K562 (cell line): ENCODE results near the gene DND1. TPM values are rescaled to one million over a fixed set of nuclear protein-coding genes. Genes with fewer than 3 reads are reported as not detected.

Experiments
- ATAC-seq: fragments of 200-7000 bp; cut with Tn5 transposase; 3 replicates; pipeline ENCODE4 v1.9.1; 2020; ENCODE audit warnings: moderate library complexity
- BruUV-seq: library from RNA; stranded (reverse); fragments of 400-500 nt; replicated peaks from 2 replicates; lab custom pipeline; 2021; lab: Mats Ljungman, UMichigan
- CTCF ChIA-PET: fragments of 300-600 bp; formaldehyde crosslinking; extraction: SDS; loops from one replicate; lab custom pipeline; 2021; ENCODE audit warnings: low intra/inter-chr PET ratio; lab: Yijun Ruan, JAX
- POLR2A ChIA-PET: fragments of 300-600, 350-650 bp; sonication (Branson Sonifier 250); formaldehyde crosslinking; extraction: SDS; loops from one replicate; lab custom pipeline; 2021; ENCODE audit warnings: antibody characterized with exemption, inconsistent platforms; lab: Yijun Ruan, JAX
- DNase-seq, 4 experiments: peaks; one replicate each; pipeline versions ENCODE4 v3.0.0 to v3.0.0-alpha.2; 2011 to 2018; ENCODE audit warnings: low spot score in 3 of 4, mixed read lengths in 3 of 4; ENCODE audit errors: extremely low read depth in 1 of 4
- FAIRE-seq: peaks from 2 replicates; lab custom pipeline; 2011; peaks lifted over from hg19 to GRCh38; lab: Jason Lieb, UNC
- H2AFZ ChIP-seq: 2 replicates; pipeline ENCODE4 v1.6.0; 2011; ENCODE audit warnings: low read depth, low read length, control low read depth, inconsistent platforms
- H3K27ac ChIP-seq: fragments of 200-600 bp; 3 replicates; pipeline ENCODE4 v1.8.0; 2011; ENCODE audit warnings: low read depth, mild to moderate bottlenecking, control low read depth, inconsistent platforms, low read length, moderate library complexity, mixed read lengths; ENCODE audit errors: extremely low read depth
- H3K27me3 ChIP-seq, 2 experiments: fragments of 300-600 bp in 1 of 2; 2 replicates in 1 of 2; 3 replicates in 1 of 2; pipeline versions ENCODE4 v1.6.0 to v1.8.0; 2011; ENCODE audit warnings: inconsistent platforms in 2 of 2, low read length in 2 of 2, mild to moderate bottlenecking in 1 of 2, mixed read lengths in 1 of 2, moderate library complexity in 1 of 2; ENCODE audit not compliant: control insufficient read depth in 2 of 2, insufficient read depth in 2 of 2
- H3K36me3 ChIP-seq: fragments of 300-600 bp; 3 replicates; pipeline ENCODE4 v1.8.0; 2011; ENCODE audit warnings: mild to moderate bottlenecking, low read length, inconsistent platforms; ENCODE audit not compliant: control insufficient read depth, insufficient read depth
- H3K4me1 ChIP-seq, 2 experiments: fragments of 200-600 bp in 1 of 2; replicated peaks in 1 of 2; 2 replicates in 1 of 2; 3 replicates in 1 of 2; pipeline versions ENCODE4 v1.5.1 to v1.8.0; 2011; ENCODE audit warnings: inconsistent platforms in 2 of 2, low read length in 2 of 2, mild to moderate bottlenecking in 1 of 2, mixed read lengths in 1 of 2, moderate library complexity in 1 of 2; ENCODE audit not compliant: control insufficient read depth in 2 of 2, insufficient read depth in 2 of 2
- H3K4me2 ChIP-seq: 2 replicates; pipeline ENCODE4 v1.6.1; 2011; ENCODE audit warnings: low read length, control low read depth, inconsistent platforms, mixed read lengths; ENCODE audit not compliant: insufficient read depth
- H3K4me3 ChIP-seq: fragments of 200-600 bp; sonication (generic), shearing (Covaris generic); 2 replicates; pipeline ENCODE4 v1.5.1; 2016; ENCODE audit warnings: control low read depth, inconsistent platforms
- H3K79me2 ChIP-seq: fragments of 200-600 bp; 3 replicates; pipeline ENCODE4 v1.8.0; 2011; ENCODE audit warnings: low read length, inconsistent platforms; ENCODE audit not compliant: control insufficient read depth, insufficient read depth
- H3K9ac ChIP-seq, 2 experiments: 2 replicates each; pipeline versions ENCODE4 v1.6.0 to v1.6.1; 2011; ENCODE audit warnings: low read depth in 2 of 2, low read length in 2 of 2, control low read depth in 1 of 2, inconsistent platforms in 1 of 2, mild to moderate bottlenecking in 1 of 2, mixed read lengths in 1 of 2; ENCODE audit not compliant: insufficient read depth in 1 of 2
- H3K9me1 ChIP-seq: one replicate; pipeline ENCODE4 v1.6.0; 2011; ENCODE audit warnings: inconsistent platforms, mild to moderate bottlenecking, low read length, moderate library complexity; ENCODE audit not compliant: control insufficient read depth, insufficient read depth
- H3K9me3 ChIP-seq: replicated peaks from 2 replicates; pipeline ENCODE4 v1.5.1; 2011; ENCODE audit warnings: low read depth, low read length, inconsistent platforms; ENCODE audit not compliant: control insufficient read depth, insufficient read depth
- H4K20me1 ChIP-seq: replicated peaks from 2 replicates; pipeline ENCODE4 v1.6.1; 2011; ENCODE audit warnings: low read length, inconsistent platforms, mixed read lengths; ENCODE audit not compliant: control insufficient read depth, insufficient read depth
- BDP1 ChIP-seq: IDR thresholded peaks from 3 replicates; pipeline ENCODE4 v1.6.1; 2011; ENCODE audit not compliant: insufficient read length, insufficient read depth
- CBX1 ChIP-seq: sonication (generic); IDR thresholded peaks from 2 replicates; pipeline ENCODE4 v1.6.1; 2016; ENCODE audit warnings: antibody characterized with exemption, low read depth, mild to moderate bottlenecking
- L3MBTL2 ChIP-seq: fragments of 450-650 bp; IDR thresholded peaks from 2 replicates; pipeline ENCODE4 v1.6.1; 2016; ENCODE audit warnings: mild to moderate bottlenecking, moderate library complexity
- MAFF ChIP-seq: IDR thresholded peaks from 2 replicates; pipeline ENCODE4 v1.6.1; 2012; ENCODE audit warnings: low read length, improper control_type of control experiment
- MIER1 ChIP-seq: fragments of 450-650 bp; IDR thresholded peaks from 2 replicates; pipeline ENCODE4 v1.6.1; 2016; ENCODE audit warnings: antibody characterized with exemption, mild to moderate bottlenecking, low read depth
- PBX2 ChIP-seq, 2 experiments: IDR thresholded peaks in 1 of 2; conservative IDR thresholded peaks in 1 of 2; 2 replicates each; pipeline ENCODE4 v1.6.1; 2016; ENCODE audit warnings: low read depth in 2 of 2, mild to moderate bottlenecking in 1 of 2, missing compliant biosample characterization in 1 of 2, missing genetic modification characterization in 1 of 2, moderate library complexity in 1 of 2
- PTBP1 ChIP-seq: fragments of 200-400 bp; formaldehyde crosslinking; IDR thresholded peaks from 2 replicates; pipeline ENCODE4 v1.6.1; 2017; ENCODE audit warnings: low read depth, low read length
- SPI1 ChIP-seq: IDR thresholded peaks from 2 replicates; pipeline ENCODE4 v1.6.1; 2011; ENCODE audit warnings: low read depth, low read length, control low read depth, borderline replicate concordance
- TAL1 ChIP-seq: fragments of 450-650 bp; IDR thresholded peaks from 2 replicates; pipeline ENCODE4 v1.6.1; 2016; ENCODE audit warnings: mild to moderate bottlenecking
- TFAM ChIP-seq: fragments of 250-450 bp; sonication (Bioruptor Pico); conservative IDR thresholded peaks from 2 replicates; pipeline ENCODE4 v1.5.0; 2021; ENCODE audit warnings: mild to moderate bottlenecking, moderate library complexity
- THAP12 ChIP-seq: fragments of 250-450 bp; sonication (Bioruptor Pico); IDR thresholded peaks from 2 replicates; pipeline ENCODE4 v1.9.0; 2021; ENCODE audit warnings: mild to moderate bottlenecking, inconsistent platforms
- ZNF143 ChIP-seq: sonication (generic); formaldehyde crosslinking; IDR thresholded peaks from 2 replicates; pipeline ENCODE4 v1.9.0; 2022; ENCODE audit warnings: mild to moderate bottlenecking, missing genetic modification reagents
- ZNF512 ChIP-seq: IDR thresholded peaks from 2 replicates; pipeline ENCODE4 v1.6.1; 2016; ENCODE audit warnings: missing genetic modification characterization, missing compliant biosample characterization
- WGBS: fragments of 100-300 bp; shearing (Covaris generic); methylation state at CpG from one replicate; pipeline ENCODE4 v1.1.6; 2016; ENCODE audit warnings: low coverage, mixed read lengths; ENCODE audit not compliant: insufficient coverage; ENCODE audit errors: missing lambda C conversion rate; 5-methylcytosine and 5-hydroxymethylcytosine counted together
- in situ Hi-C: fragments of 300-500 bp; cut with MboI; formaldehyde crosslinking; loops from 4 replicates; pipeline ENCODE4 v1.15.0; 2018; ENCODE audit warnings: inconsistent platforms, mixed read lengths
- intact Hi-C: fragments of 100-400 bp; cut with micrococcal nuclease; formaldehyde crosslinking; loops from 2 replicates; pipeline ENCODE4 v1.14.2; 2022
- polyA plus RNA-seq, 8 experiments: library from polyadenylated mRNA; depleted of rRNA in 4 of 8; stranded (reverse) in 5 of 8; unstranded in 3 of 8; fragments of >200 nt; fragmentation: Nextera tagmentation in 2 of 8; fragmentation: Illumina TruSeq in 1 of 8; extraction: Ambion mirVana in 2 of 8; extraction: Trizol in 1 of 8; gene quantifications; 2 replicates each; pipeline versions ENCODE4 v1.2.1 to v1.2.3, GENCODE V29; 2011 to 2014; ENCODE audit warnings: inconsistent platforms in 1 of 8, missing spikeins in 1 of 8
- total RNA-seq, 7 experiments: library from RNA; depleted of rRNA in 6 of 7; stranded (reverse); fragments of >200 nt in 6 of 7; fragmentation: Illumina TruSeq in 2 of 7; extraction: Trizol in 2 of 7; gene quantifications; 2 replicates each; pipeline versions ENCODE4 v1.2.1 to v1.2.3, GENCODE V29; 2011 to 2021; ENCODE audit warnings: low replicate concordance in 1 of 7

DND1 gene
- total and polyA plus RNA-seq, 9 of the 15 experiments (the other 6 are each of a cell fraction or from before 2014, with no cell fraction given) = 0.37 to 2.0 (median 0.90) TPM; not detected in 3

- in situ Hi-C loops = loop anchor here (5.0 kb wide), 1 partner anchor 344 kb away; no protein-coding TSS in a partner anchor
- H2AFZ ChIP-seq = peak overlapping the region; percentile 94
- ATAC-seq = peak; percentile 92
- no peaks in the 10 kb centered on the region for H3K27me3 ChIP-seq
- H3K4me3 ChIP-seq = peak overlapping the region; percentile 68
- ChIA-PET POLR2A (interaction anchor here (0.6 to 2.6 kb wide), 26 partner anchors 8 to 381 kb away, joined by 3 to 34 read pairs (median 4); partner anchors contain the start of genes ANKHD1, EIF4EBP3, HARS1 and HARS2), CTCF (no interaction called here)
- H3K27ac ChIP-seq = peak overlapping the region; percentile 99
- peaks cover 16% of the 10 kb centered on the region for H3K36me3 ChIP-seq
- H4K20me1 ChIP-seq = no peaks in the 10 kb centered on the region
- H3K4me1 ChIP-seq = peaks cover 0 to 10% of the 10 kb centered on the region in 2 experiments; a peak in 4 of 5 replicates
- peak overlapping the region; percentile 99 for H3K4me2 ChIP-seq
- H3K9ac ChIP-seq = peak overlapping the region; percentile 78 to 92; a peak in 3 of 4 replicates
- no TSS peak for BruUV-seq
- peak; percentile 82 to 96 (median 85) for DNase-seq
- no peaks in the 10 kb centered on the region for H3K9me3 ChIP-seq
- intact Hi-C loops = loop anchor here (1.0 to 10.0 kb wide), 6 partner anchors 8 to 596 kb away; partner anchors contain the start of genes ANKHD1, PURA and TMCO6
- no peaks in the 10 kb centered on the region for H3K79me2 ChIP-seq
- WGBS = under 1% methylated on average over 27 of the region's 27 CpGs
- peak; percentile 99 for FAIRE-seq
- no peaks in the 10 kb centered on the region for H3K9me1 ChIP-seq
- TF ChIP-seq SPI1 (no peak), CBX1 (0 out of 2 replicates have a peak, but pooled peaks have one; percentile 15), ZNF512 (no peak), THAP12 (CRISPR knock-in tag) (0 out of 2 replicates have a peak, but pooled peaks have one; percentile 38), TFAM (CRISPR knock-in tag) (no peak), ZNF143 (CRISPR knock-in tag) (no peak), PTBP1 (no peak), MAFF (peak; percentile 96), TAL1 (0 out of 2 replicates have a peak, but pooled peaks have one; percentile 4), MIER1 (peak; percentile 78), PBX2 (CRISPR knock-in tag; IDR thresholded peaks at IDR 0.05; ENCODE audit: low read depth) (no peak), PBX2 (tag; conservative IDR thresholded peaks at IDR 0.05; ENCODE audit: low read depth) (peak; percentile 66; the same call in 1 of the 2 replicates), BDP1 (peak; percentile 78), L3MBTL2 (peak; percentile 21; the same call in 1 of the 2 replicates)
These were observed 37.6 kb upstream of the DND1 start for GRCh38 chr5:140710899-140711552.
